ENCODE measurements around the gene IL1A. TPM values are rescaled to one million over a fixed set of nuclear protein-coding genes. Genes with fewer than 3 reads are reported as not detected.

The IL1A gene
- total and polyA plus RNA-seq, 2 donors from 2014 or later = 0.13 TPM; not detected in 1

GRCh38 chr2:112790305-112790704, 6.0 kb upstream of the IL1A start:
- intact Hi-C loops (cut with DNase I) = no loop called here
- FAIRE-seq (no peak), DNase-seq (no peak)
- Histone ChIP-seq H3K4me1 (ENCODE audit: control insufficient read depth in 2 of 3, insufficient read depth in 2 of 3, low read depth in 1 of 3, low read length in 3 of 3) (no peaks in the 10 kb centered on the region), H3K4me3 (ENCODE audit: low read length in 3 of 3) (no peak overlapping the region), H3K36me3 (ENCODE audit: control insufficient read depth in 2 of 3, insufficient read depth in 3 of 3, low read length in 3 of 3) (no peaks in the 10 kb centered on the region), H3K9ac (ENCODE audit: low read length in 3 of 3) (no peak overlapping the region), H3K27ac (ENCODE audit: low read depth in 2 of 2, low read length in 2 of 2) (no peak overlapping the region), H3K9me3 (ENCODE audit: control insufficient read depth in 2 of 3, insufficient read depth in 1 of 3, low read length in 3 of 3) (no peaks in the 10 kb centered on the region), H3K27me3 (ENCODE audit: control insufficient read depth, insufficient read depth, low read length) (no peaks in the 10 kb centered on the region)
- TF ChIP-seq, protein P1, sequence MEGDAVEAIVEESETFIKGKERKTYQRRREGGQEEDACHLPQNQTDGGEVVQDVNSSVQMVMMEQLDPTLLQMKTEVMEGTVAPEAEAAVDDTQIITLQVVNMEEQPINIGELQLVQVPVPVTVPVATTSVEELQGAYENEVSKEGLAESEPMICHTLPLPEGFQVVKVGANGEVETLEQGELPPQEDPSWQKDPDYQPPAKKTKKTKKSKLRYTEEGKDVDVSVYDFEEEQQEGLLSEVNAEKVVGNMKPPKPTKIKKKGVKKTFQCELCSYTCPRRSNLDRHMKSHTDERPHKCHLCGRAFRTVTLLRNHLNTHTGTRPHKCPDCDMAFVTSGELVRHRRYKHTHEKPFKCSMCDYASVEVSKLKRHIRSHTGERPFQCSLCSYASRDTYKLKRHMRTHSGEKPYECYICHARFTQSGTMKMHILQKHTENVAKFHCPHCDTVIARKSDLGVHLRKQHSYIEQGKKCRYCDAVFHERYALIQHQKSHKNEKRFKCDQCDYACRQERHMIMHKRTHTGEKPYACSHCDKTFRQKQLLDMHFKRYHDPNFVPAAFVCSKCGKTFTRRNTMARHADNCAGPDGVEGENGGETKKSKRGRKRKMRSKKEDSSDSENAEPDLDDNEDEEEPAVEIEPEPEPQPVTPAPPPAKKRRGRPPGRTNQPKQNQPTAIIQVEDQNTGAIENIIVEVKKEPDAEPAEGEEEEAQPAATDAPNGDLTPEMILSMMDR (IDR thresholded peaks at IDR 0.05; ENCODE audit: borderline replicate concordance, extremely low read depth, insufficient read depth) = no peak

DNA sequence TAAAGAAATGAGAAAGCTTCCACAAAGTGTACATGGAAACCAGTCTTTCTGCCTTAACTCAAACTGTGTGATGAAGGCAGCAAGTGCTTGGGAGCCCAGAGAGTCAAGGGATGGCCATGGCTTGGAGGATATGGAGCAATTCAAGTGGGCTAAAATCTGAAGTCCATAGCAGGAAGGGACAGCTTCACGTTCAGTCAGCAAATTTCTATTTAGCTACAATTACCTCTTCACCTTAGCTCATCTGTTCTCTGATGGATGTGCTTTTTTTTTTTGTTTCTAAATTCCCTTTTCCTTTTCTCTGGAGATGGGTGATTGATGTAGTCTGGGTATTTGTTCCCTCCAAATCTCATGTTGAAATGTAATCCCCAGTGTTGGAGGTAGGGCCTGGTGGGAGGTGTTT, 4.9 kb upstream of the IL1A start:
- no peak overlapping the region for H3K4me3 ChIP-seq (ENCODE audit: low read length in 3 of 3)
- H3K27ac ChIP-seq (ENCODE audit: low read depth in 2 of 2, low read length in 2 of 2) = no peak overlapping the region
- intact Hi-C loops (cut with DNase I) = no loop called here
- TF ChIP-seq, protein P1 (IDR thresholded peaks at IDR 0.05; ENCODE audit: borderline replicate concordance, extremely low read depth, insufficient read depth) = no peak
- no peaks in the 10 kb centered on the region for H3K36me3 ChIP-seq (ENCODE audit: control insufficient read depth in 2 of 3, insufficient read depth in 3 of 3, low read length in 3 of 3)
- no peak for DNase-seq
- no peaks in the 10 kb centered on the region for H3K4me1 ChIP-seq (ENCODE audit: control insufficient read depth in 2 of 3, insufficient read depth in 2 of 3, low read depth in 1 of 3, low read length in 3 of 3)
- no peaks in the 10 kb centered on the region for H3K27me3 ChIP-seq (ENCODE audit: control insufficient read depth, insufficient read depth, low read length)
- no peaks in the 10 kb centered on the region for H3K9me3 ChIP-seq (ENCODE audit: control insufficient read depth in 2 of 3, insufficient read depth in 1 of 3, low read length in 3 of 3)
- H3K9ac ChIP-seq (ENCODE audit: low read length in 3 of 3) = no peak overlapping the region
- no peak for FAIRE-seq

DNA sequence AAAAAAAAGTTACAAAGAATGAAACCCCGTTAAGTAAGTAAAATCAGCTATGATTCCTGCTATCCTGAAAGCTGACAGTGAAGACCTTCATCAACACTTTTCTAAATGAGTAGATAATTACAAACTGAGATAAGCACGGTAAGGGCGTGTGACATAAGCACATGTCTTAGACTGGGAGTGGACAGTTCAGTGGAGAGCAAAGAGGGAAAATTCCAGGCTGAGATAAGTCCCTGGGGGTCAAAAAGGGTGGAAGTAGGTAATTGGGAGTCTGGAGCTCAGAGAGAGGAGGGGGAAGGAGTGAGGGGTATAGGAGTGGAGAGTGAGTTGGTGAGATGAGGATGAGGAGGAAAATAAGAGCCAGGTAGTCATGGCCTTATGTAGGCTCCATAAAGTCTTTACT, 4.4 kb upstream of the IL1A start:
- no peak overlapping the region for H3K27ac ChIP-seq (ENCODE audit: low read depth in 2 of 2, low read length in 2 of 2)
- H3K27me3 ChIP-seq (ENCODE audit: control insufficient read depth, insufficient read depth, low read length) = no peaks in the 10 kb centered on the region
- TF ChIP-seq, protein P1 (IDR thresholded peaks at IDR 0.05; ENCODE audit: borderline replicate concordance, extremely low read depth, insufficient read depth) = no peak
- intact Hi-C loops (cut with DNase I) = no loop called here
- no peaks in the 10 kb centered on the region for H3K36me3 ChIP-seq (ENCODE audit: control insufficient read depth in 2 of 3, insufficient read depth in 3 of 3, low read length in 3 of 3)
- H3K9me3 ChIP-seq (ENCODE audit: control insufficient read depth in 2 of 3, insufficient read depth in 1 of 3, low read length in 3 of 3) = no peaks in the 10 kb centered on the region
- H3K4me1 ChIP-seq (ENCODE audit: control insufficient read depth in 2 of 3, insufficient read depth in 2 of 3, low read depth in 1 of 3, low read length in 3 of 3) = no peaks in the 10 kb centered on the region
- H3K9ac ChIP-seq (ENCODE audit: low read length in 3 of 3) = no peak overlapping the region
- H3K4me3 ChIP-seq (ENCODE audit: low read length in 3 of 3) = no peak overlapping the region
- FAIRE-seq (no peak), DNase-seq (no peak)

- intact Hi-C loops (cut with DNase I) = no loop called here
- Histone ChIP-seq H3K9me3 (ENCODE audit: control insufficient read depth in 2 of 3, insufficient read depth in 1 of 3, low read length in 3 of 3) (no peaks in the 10 kb centered on the region), H3K9ac (ENCODE audit: low read length in 3 of 3) (no peak overlapping the region), H3K4me1 (ENCODE audit: control insufficient read depth in 2 of 3, insufficient read depth in 2 of 3, low read depth in 1 of 3, low read length in 3 of 3) (no peaks in the 10 kb centered on the region), H3K27ac (ENCODE audit: low read depth in 2 of 2, low read length in 2 of 2) (no peak overlapping the region), H3K27me3 (ENCODE audit: control insufficient read depth, insufficient read depth, low read length) (no peaks in the 10 kb centered on the region), H3K4me3 (ENCODE audit: low read length in 3 of 3) (no peak overlapping the region), H3K36me3 (ENCODE audit: control insufficient read depth in 2 of 3, insufficient read depth in 3 of 3, low read length in 3 of 3) (no peaks in the 10 kb centered on the region)
- DNase-seq (no peak), FAIRE-seq (no peak)
- TF ChIP-seq, protein P1 (IDR thresholded peaks at IDR 0.05; ENCODE audit: borderline replicate concordance, extremely low read depth, insufficient read depth) = no peak
Measured at GRCh38 chr2:112787729-112788393, 3.6 kb upstream of the IL1A start.

Measured in kidney (tissue), 14 donors.